Stimulated activated CD8-positive, alpha-beta memory T cell treated with anti-CD3 and anti-CD28 coated beads, Interleukin-7, amount 100 ng/mL, for 24 hours (primary cell): ENCODE measurements around the gene C2orf42.
"Not testable (repeated sequence)": the region's sequence is repeated elsewhere in the genome, so short reads cannot be mapped to it uniquely, and the experiment has no call there.

ENCODE experiments used
- DNase-seq: peaks from one replicate; pipeline ENCODE4 v3.0.0-alpha.2; 2020; ENCODE audit warnings: low read depth

C2orf42 gene

GRCh38 chr2:70131344-70132143, 59.3 kb downstream of the C2orf42 start:
- not testable (repeated sequence) for DNase-seq

GRCh38 chr2:70128005-70128404, 62.8 kb downstream of the C2orf42 start:
- DNase-seq, result no peak

GRCh38 chr2:70126413-70126812, 64.4 kb downstream of the C2orf42 start:
- no peak for DNase-seq

GRCh38 chr2:70125498-70125898, 65.3 kb downstream of the C2orf42 start:
- DNase-seq, result no peak

- no peak for DNase-seq
These were observed 65.8 kb downstream of the C2orf42 start for GRCh38 chr2:70124983-70125480.

- no peak for DNase-seq
These were observed 67.0 kb downstream of the C2orf42 start for GRCh38 chr2:70123829-70124116.

- no peak for DNase-seq
These were observed 67.6 kb downstream of the C2orf42 start for GRCh38 chr2:70123051-70123828.

GRCh38 chr2:70122470-70122869, 68.3 kb downstream of the C2orf42 start:
- DNase-seq, result no peak

GRCh38 chr2:70121627-70122372, 69.0 kb downstream of the C2orf42 start:
- DNase-seq, result no peak

GRCh38 chr2:70118798-70119454, 71.9 kb downstream of the C2orf42 start:
- no peak for DNase-seq

- no peak for DNase-seq
These were observed 73.8 kb downstream of the C2orf42 start for GRCh38 chr2:70116936-70117552.

GRCh38 chr2:70115646-70116442, 75.0 kb downstream of the C2orf42 start:
- DNase-seq, result no peak

- no peak for DNase-seq
These were observed 77.3 kb downstream of the C2orf42 start for GRCh38 chr2:70113359-70114070.

GRCh38 chr2:70111752-70112591, 78.8 kb downstream of the C2orf42 start:
- DNase-seq, result no peak

- DNase-seq, result not testable (repeated sequence)
These were observed 80.4 kb downstream of the C2orf42 start for GRCh38 chr2:70110397-70110796.

GRCh38 chr2:70106138-70106537, 84.7 kb downstream of the C2orf42 start:
- not testable (repeated sequence) for DNase-seq

- DNase-seq, result no peak
These were observed 86.3 kb downstream of the C2orf42 start for GRCh38 chr2:70104231-70105111.

GRCh38 chr2:70103531-70104061, 87.2 kb downstream of the C2orf42 start:
- DNase-seq, result no peak
